ENCODE data around the gene MMP7. TPM values are rescaled to one million over a fixed set of nuclear protein-coding genes. Genes with fewer than 3 reads are reported as not detected.
A peak's percentile ranks its signal among the peaks of the same experiment; 100 is the strongest.

The MMP7 gene
- polyA plus RNA-seq, 2 donors, result 0.10 to 0.42 TPM

GRCh38 chr11:102489186-102490145, 41.1 kb downstream of the MMP7 start:
- Histone ChIP-seq H3K4me3 (ENCODE audit: low read depth in 1 of 2, low read length in 2 of 2) (no peak overlapping the region), H3K4me1 (ENCODE audit: control insufficient read depth in 2 of 2, insufficient read depth in 2 of 2, low read length in 1 of 2) (no peaks in the 10 kb centered on the region), H3K27me3 (ENCODE audit: control insufficient read depth in 1 of 2, insufficient read depth in 2 of 2, low read length in 2 of 2) (no peaks in the 10 kb centered on the region), H3K27ac (ENCODE audit: low read depth in 2 of 2, low read length in 1 of 2) (no peak overlapping the region), H3K9me3 (ENCODE audit: control insufficient read depth in 2 of 2, insufficient read depth in 1 of 2, low read depth in 1 of 2, low read length in 1 of 2) (no peaks in the 10 kb centered on the region), H3K36me3 (ENCODE audit: control insufficient read depth in 2 of 2, insufficient read depth in 2 of 2, low read length in 1 of 2) (no peaks in the 10 kb centered on the region)
- 64 to 80% methylated on average over 5 of the region's 5 CpGs for WGBS, 2 donors

- Histone ChIP-seq H3K27me3 (ENCODE audit: control insufficient read depth in 1 of 2, insufficient read depth in 2 of 2, low read length in 2 of 2) (no peaks in the 10 kb centered on the region), H3K36me3 (ENCODE audit: control insufficient read depth in 2 of 2, insufficient read depth in 2 of 2, low read length in 1 of 2) (no peaks in the 10 kb centered on the region), H3K4me1 (ENCODE audit: control insufficient read depth in 2 of 2, insufficient read depth in 2 of 2, low read length in 1 of 2) (no peaks in the 10 kb centered on the region), H3K27ac (ENCODE audit: low read depth in 2 of 2, low read length in 1 of 2) (no peak overlapping the region), H3K9me3 (ENCODE audit: control insufficient read depth in 2 of 2, insufficient read depth in 1 of 2, low read depth in 1 of 2, low read length in 1 of 2) (no peaks in the 10 kb centered on the region), H3K4me3 (ENCODE audit: low read depth in 1 of 2, low read length in 2 of 2) (no peak overlapping the region)
- 77 to 84% methylated on average over 3 of the region's 3 CpGs for WGBS, 2 donors
These were observed 42.3 kb downstream of the MMP7 start for GRCh38 chr11:102488208-102488607.

- WGBS, 2 donors, result 69 to 76% methylated on average over 1 of the region's 1 CpG
- no peaks in the 10 kb centered on the region for H3K27me3 ChIP-seq (ENCODE audit: control insufficient read depth in 1 of 2, insufficient read depth in 2 of 2, low read length in 2 of 2)
- no peak overlapping the region for H3K27ac ChIP-seq (ENCODE audit: low read depth in 2 of 2, low read length in 1 of 2)
- no peaks in the 10 kb centered on the region for H3K9me3 ChIP-seq (ENCODE audit: control insufficient read depth in 2 of 2, insufficient read depth in 1 of 2, low read depth in 1 of 2, low read length in 1 of 2)
- no peaks in the 10 kb centered on the region for H3K36me3 ChIP-seq (ENCODE audit: control insufficient read depth in 2 of 2, insufficient read depth in 2 of 2, low read length in 1 of 2)
- H3K4me3 ChIP-seq (ENCODE audit: low read depth in 1 of 2, low read length in 2 of 2), result no peak overlapping the region
- no peaks in the 10 kb centered on the region for H3K4me1 ChIP-seq (ENCODE audit: control insufficient read depth in 2 of 2, insufficient read depth in 2 of 2, low read length in 1 of 2)
These were observed 43.3 kb downstream of the MMP7 start for GRCh38 chr11:102487214-102487613.

GRCh38 chr11:102486584-102486983, 44.0 kb downstream of the MMP7 start:
- Histone ChIP-seq H3K27ac (ENCODE audit: low read depth in 2 of 2, low read length in 1 of 2) (no peak overlapping the region), H3K4me3 (ENCODE audit: low read depth in 1 of 2, low read length in 2 of 2) (no peak overlapping the region), H3K36me3 (ENCODE audit: control insufficient read depth in 2 of 2, insufficient read depth in 2 of 2, low read length in 1 of 2) (no peaks in the 10 kb centered on the region), H3K4me1 (ENCODE audit: control insufficient read depth in 2 of 2, insufficient read depth in 2 of 2, low read length in 1 of 2) (no peaks in the 10 kb centered on the region), H3K27me3 (ENCODE audit: control insufficient read depth in 1 of 2, insufficient read depth in 2 of 2, low read length in 2 of 2) (no peaks in the 10 kb centered on the region), H3K9me3 (ENCODE audit: control insufficient read depth in 2 of 2, insufficient read depth in 1 of 2, low read depth in 1 of 2, low read length in 1 of 2) (no peaks in the 10 kb centered on the region)
- 90 to 96% methylated on average over 2 of the region's 2 CpGs for WGBS, 2 donors

- WGBS, 2 donors, result 64 to 88% methylated on average over 2 of the region's 2 CpGs
- Histone ChIP-seq H3K36me3 (ENCODE audit: control insufficient read depth in 2 of 2, insufficient read depth in 2 of 2, low read length in 1 of 2) (no peaks in the 10 kb centered on the region), H3K9me3 (ENCODE audit: control insufficient read depth in 2 of 2, insufficient read depth in 1 of 2, low read depth in 1 of 2, low read length in 1 of 2) (no peaks in the 10 kb centered on the region)
These were observed 45.3 kb downstream of the MMP7 start for GRCh38 chr11:102485095-102485722.

GRCh38 chr11:102482433-102482832, 48.1 kb downstream of the MMP7 start:
- no peaks in the 10 kb centered on the region for H3K27me3 ChIP-seq (ENCODE audit: control insufficient read depth in 1 of 2, insufficient read depth in 2 of 2, low read length in 2 of 2)
- H3K4me1 ChIP-seq (ENCODE audit: control insufficient read depth in 2 of 2, insufficient read depth in 2 of 2, low read length in 1 of 2), result no peaks in the 10 kb centered on the region
- H3K9me3 ChIP-seq (ENCODE audit: control insufficient read depth in 2 of 2, insufficient read depth in 1 of 2, low read depth in 1 of 2, low read length in 1 of 2), result no peaks in the 10 kb centered on the region
- H3K36me3 ChIP-seq (ENCODE audit: control insufficient read depth in 2 of 2, insufficient read depth in 2 of 2, low read length in 1 of 2), result no peaks in the 10 kb centered on the region
- no peak overlapping the region for H3K4me3 ChIP-seq (ENCODE audit: low read depth in 1 of 2, low read length in 2 of 2)
- no peak overlapping the region for H3K27ac ChIP-seq (ENCODE audit: low read depth in 2 of 2, low read length in 1 of 2)
- WGBS, 2 donors, result 50 to 77% methylated on average over 3 of the region's 3 CpGs

More at GRCh38 chr11:102485095-102485722, 45.3 kb downstream of the MMP7 start:
- H3K4me3 ChIP-seq (ENCODE audit: low read depth in 1 of 2, low read length in 2 of 2), result no peak overlapping the region
- no peaks in the 10 kb centered on the region for H3K4me1 ChIP-seq (ENCODE audit: control insufficient read depth in 2 of 2, insufficient read depth in 2 of 2, low read length in 1 of 2)
- H3K27me3 ChIP-seq (ENCODE audit: control insufficient read depth in 1 of 2, insufficient read depth in 2 of 2, low read length in 2 of 2), result no peaks in the 10 kb centered on the region
- no peak overlapping the region for H3K27ac ChIP-seq (ENCODE audit: low read depth in 2 of 2, low read length in 1 of 2)

GRCh38 chr11:102479733-102480132, 50.8 kb downstream of the MMP7 start:
- H3K27me3 ChIP-seq (ENCODE audit: control insufficient read depth in 1 of 2, insufficient read depth in 2 of 2, low read length in 2 of 2), result no peaks in the 10 kb centered on the region
- H3K4me3 ChIP-seq (ENCODE audit: low read depth in 1 of 2, low read length in 2 of 2), result no peak overlapping the region
- no peaks in the 10 kb centered on the region for H3K4me1 ChIP-seq (ENCODE audit: control insufficient read depth in 2 of 2, insufficient read depth in 2 of 2, low read length in 1 of 2)
- no peak overlapping the region for H3K27ac ChIP-seq (ENCODE audit: low read depth in 2 of 2, low read length in 1 of 2)
- WGBS, 2 donors, result 94 to 98% methylated on average over 2 of the region's 2 CpGs
- no peaks in the 10 kb centered on the region for H3K36me3 ChIP-seq (ENCODE audit: control insufficient read depth in 2 of 2, insufficient read depth in 2 of 2, low read length in 1 of 2)
- H3K9me3 ChIP-seq (ENCODE audit: control insufficient read depth in 2 of 2, insufficient read depth in 1 of 2, low read depth in 1 of 2, low read length in 1 of 2), result no peaks in the 10 kb centered on the region

GRCh38 chr11:102478673-102479299, 51.8 kb downstream of the MMP7 start:
- Histone ChIP-seq H3K4me1 (ENCODE audit: control insufficient read depth in 2 of 2, insufficient read depth in 2 of 2, low read length in 1 of 2) (no peaks in the 10 kb centered on the region), H3K36me3 (ENCODE audit: control insufficient read depth in 2 of 2, insufficient read depth in 2 of 2, low read length in 1 of 2) (no peaks in the 10 kb centered on the region), H3K27me3 (ENCODE audit: control insufficient read depth in 1 of 2, insufficient read depth in 2 of 2, low read length in 2 of 2) (no peaks in the 10 kb centered on the region), H3K4me3 (ENCODE audit: low read depth in 1 of 2, low read length in 2 of 2) (no peak overlapping the region), H3K9me3 (ENCODE audit: control insufficient read depth in 2 of 2, insufficient read depth in 1 of 2, low read depth in 1 of 2, low read length in 1 of 2) (no peaks in the 10 kb centered on the region), H3K27ac (ENCODE audit: low read depth in 2 of 2, low read length in 1 of 2) (no peak overlapping the region)
- WGBS, 2 donors, result 82 to 87% methylated on average over 1 of the region's 1 CpG

GRCh38 chr11:102476812-102477211, 53.7 kb downstream of the MMP7 start:
- H3K4me3 ChIP-seq (ENCODE audit: low read depth in 1 of 2, low read length in 2 of 2), result no peak overlapping the region
- peak overlapping the region; percentile 15 to 29 for H3K27ac ChIP-seq (ENCODE audit: low read depth in 2 of 2, low read length in 1 of 2)
- 8 to 11% methylated on average over 1 of the region's 1 CpG for WGBS, 2 donors
- no peaks in the 10 kb centered on the region for H3K36me3 ChIP-seq (ENCODE audit: control insufficient read depth in 2 of 2, insufficient read depth in 2 of 2, low read length in 1 of 2)
- H3K4me1 ChIP-seq (ENCODE audit: control insufficient read depth in 2 of 2, insufficient read depth in 2 of 2, low read length in 1 of 2), result no peaks in the 10 kb centered on the region
- no peaks in the 10 kb centered on the region for H3K27me3 ChIP-seq (ENCODE audit: control insufficient read depth in 1 of 2, insufficient read depth in 2 of 2, low read length in 2 of 2)
- no peaks in the 10 kb centered on the region for H3K9me3 ChIP-seq (ENCODE audit: control insufficient read depth in 2 of 2, insufficient read depth in 1 of 2, low read depth in 1 of 2, low read length in 1 of 2)
